Parathyroid adenoma (tissue), 2 donors: ENCODE data around the gene ARHGAP9.

ENCODE experiments used
- H2AFZ ChIP-seq: fragments of 300-600 bp; sonication (generic); one replicate; pipeline ENCODE4 v1.7.0; 2017; ENCODE audit warnings: antibody characterized with exemption, mild to moderate bottlenecking
- H3K27ac ChIP-seq: fragments of 300-600 bp; sonication (generic); one replicate; pipeline ENCODE4 v1.7.0; 2017
- H3K27me3 ChIP-seq: fragments of 300-600 bp; sonication (generic); one replicate; pipeline ENCODE4 v1.7.0; 2017; ENCODE audit warnings: low read length; ENCODE audit not compliant: control insufficient read depth, insufficient read depth
- H3K36me3 ChIP-seq: fragments of 300-600 bp; sonication (generic); one replicate; pipeline ENCODE4 v1.7.0; 2017; ENCODE audit warnings: low read length; ENCODE audit not compliant: control insufficient read depth, insufficient read depth
- H3K4me1 ChIP-seq: fragments of 300-600 bp; sonication (generic); one replicate; pipeline ENCODE4 v1.7.0; 2017; ENCODE audit warnings: control low read depth
- H3K4me2 ChIP-seq: fragments of 300-600 bp; sonication (generic); one replicate; pipeline ENCODE4 v1.7.0; 2017; ENCODE audit warnings: low read length
- H3K4me3 ChIP-seq: fragments of 300-600 bp; sonication (generic); one replicate; pipeline ENCODE4 v1.7.0; 2017; ENCODE audit warnings: low read depth, low read length
- H3K79me2 ChIP-seq: fragments of 300-600 bp; sonication (generic); one replicate; pipeline ENCODE4 v1.7.0; 2017; ENCODE audit warnings: control low read depth
- H3K9ac ChIP-seq: fragments of 300-600 bp; sonication (generic); one replicate; pipeline ENCODE4 v1.7.0; 2017; ENCODE audit warnings: mild to moderate bottlenecking
- H3K9me3 ChIP-seq: fragments of 300-600 bp; sonication (generic); one replicate; pipeline ENCODE4 v1.7.0; 2017; ENCODE audit warnings: low read length; ENCODE audit not compliant: control insufficient read depth
- TF ChIP-seq, protein P1 (sequence below): fragments of 300-600 bp; sonication (generic); IDR thresholded peaks from one replicate; pipeline ENCODE4 v1.7.0; 2017; ENCODE audit warnings: antibody characterized with exemption, mild to moderate bottlenecking
- donor health status: primary hyperparathyroidism.

The ARHGAP9 gene

DNA sequence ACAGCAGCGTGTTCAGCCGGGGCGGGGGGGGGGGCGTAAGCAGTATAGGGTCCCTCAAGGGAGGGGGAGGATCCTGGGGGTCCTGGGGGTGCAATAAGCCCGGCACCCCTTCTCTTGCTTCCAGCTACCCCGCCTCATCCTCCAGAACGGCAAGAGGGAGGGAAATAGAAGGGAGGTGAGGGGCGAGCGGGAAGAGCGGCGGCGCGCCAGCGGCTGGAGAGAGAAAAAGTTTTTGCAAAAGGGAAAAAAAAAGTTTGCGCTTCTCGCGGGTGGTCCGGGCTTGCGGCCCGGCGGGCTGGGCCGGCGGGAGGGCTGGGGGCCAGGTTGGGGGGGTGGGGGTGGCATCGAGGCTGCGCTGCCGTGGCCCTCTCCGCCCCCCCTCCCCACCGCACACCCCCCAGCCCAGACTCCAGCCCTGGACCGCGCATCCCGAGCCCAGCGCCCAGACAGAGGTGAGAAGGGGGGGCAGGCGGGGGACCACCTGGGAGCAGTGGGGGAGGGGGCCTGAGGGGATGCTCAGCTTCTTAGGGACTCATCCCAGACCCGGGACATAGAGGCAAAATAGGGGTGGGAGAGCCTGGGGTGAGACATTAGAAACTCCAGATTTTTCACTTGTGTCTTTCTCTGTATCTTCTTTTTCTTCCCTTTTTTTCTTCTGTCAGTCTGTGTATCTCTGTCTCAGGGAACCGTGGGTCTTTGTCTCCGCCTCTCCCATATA lies 19.8 kb downstream of the ARHGAP9 start, which contains the start of gene GLI1:
TSS of gene GLI1 (plus strand) at position 36 of the 718 bp plus-strand sequence. CDS start 3,907 bp downstream, outside the sequence.
- H3K27ac ChIP-seq, result peak within 1 kb of the TSS; percentile 42
- H3K4me1 ChIP-seq, result peaks cover 20% of the 10 kb centered on the region
- TF ChIP-seq, protein P1, sequence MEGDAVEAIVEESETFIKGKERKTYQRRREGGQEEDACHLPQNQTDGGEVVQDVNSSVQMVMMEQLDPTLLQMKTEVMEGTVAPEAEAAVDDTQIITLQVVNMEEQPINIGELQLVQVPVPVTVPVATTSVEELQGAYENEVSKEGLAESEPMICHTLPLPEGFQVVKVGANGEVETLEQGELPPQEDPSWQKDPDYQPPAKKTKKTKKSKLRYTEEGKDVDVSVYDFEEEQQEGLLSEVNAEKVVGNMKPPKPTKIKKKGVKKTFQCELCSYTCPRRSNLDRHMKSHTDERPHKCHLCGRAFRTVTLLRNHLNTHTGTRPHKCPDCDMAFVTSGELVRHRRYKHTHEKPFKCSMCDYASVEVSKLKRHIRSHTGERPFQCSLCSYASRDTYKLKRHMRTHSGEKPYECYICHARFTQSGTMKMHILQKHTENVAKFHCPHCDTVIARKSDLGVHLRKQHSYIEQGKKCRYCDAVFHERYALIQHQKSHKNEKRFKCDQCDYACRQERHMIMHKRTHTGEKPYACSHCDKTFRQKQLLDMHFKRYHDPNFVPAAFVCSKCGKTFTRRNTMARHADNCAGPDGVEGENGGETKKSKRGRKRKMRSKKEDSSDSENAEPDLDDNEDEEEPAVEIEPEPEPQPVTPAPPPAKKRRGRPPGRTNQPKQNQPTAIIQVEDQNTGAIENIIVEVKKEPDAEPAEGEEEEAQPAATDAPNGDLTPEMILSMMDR, result no peak
- H3K4me2 ChIP-seq, result peak within 1 kb of the TSS; percentile 97
- H3K9me3 ChIP-seq, result no peaks in the 10 kb centered on the region
- H2AFZ ChIP-seq, result peak within 1 kb of the TSS; percentile 97
- H3K79me2 ChIP-seq, result no peaks in the 10 kb centered on the region
- no peaks in the 10 kb centered on the region for H3K36me3 ChIP-seq
- peak within 1 kb of the TSS; percentile 87 for H3K4me3 ChIP-seq
- H3K9ac ChIP-seq, result no peak within 1 kb of the TSS
- H3K27me3 ChIP-seq, result no peaks in the 10 kb centered on the region

DNA sequence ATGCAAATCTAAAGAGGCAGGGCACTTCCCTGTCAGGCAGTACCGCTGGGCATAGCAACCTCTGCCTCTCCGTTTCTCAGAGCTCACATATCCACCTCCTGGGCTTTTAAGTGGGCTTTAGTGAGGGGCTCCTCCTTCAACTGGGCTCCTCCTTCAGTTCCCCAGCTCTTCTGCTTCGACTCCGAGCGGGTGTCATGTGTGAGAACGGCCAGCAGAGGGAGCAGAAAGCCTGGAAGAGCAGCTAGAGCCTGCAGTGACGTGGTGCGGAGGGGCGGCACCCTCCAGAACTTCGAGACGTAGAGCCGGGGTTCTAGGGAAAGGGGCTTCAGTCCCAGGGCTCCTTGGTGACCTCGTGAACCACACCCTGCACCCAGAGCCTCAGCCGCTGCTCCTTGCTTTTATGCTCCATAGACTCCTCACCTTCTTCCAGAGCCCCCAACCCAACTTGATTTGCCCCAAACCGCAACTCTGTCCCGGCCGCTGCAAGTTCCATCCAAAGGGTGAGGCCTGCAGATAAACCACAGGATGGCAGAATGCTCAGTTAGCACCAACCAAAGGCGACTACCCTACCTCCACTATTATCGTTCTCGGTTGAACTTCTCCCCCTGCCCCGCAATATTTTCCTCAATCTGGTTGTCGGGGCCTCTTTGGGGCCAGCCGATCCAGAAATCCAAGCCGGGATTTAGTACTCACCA lies 20.5 kb downstream of the ARHGAP9 start:
- Histone ChIP-seq H3K27me3 (no peaks in the 10 kb centered on the region), H3K9me3 (no peaks in the 10 kb centered on the region), H3K36me3 (no peaks in the 10 kb centered on the region), H3K4me1 (peaks cover 24% of the 10 kb centered on the region), H3K9ac (no peak overlapping the region), H3K4me3 (peak overlapping the region; percentile 87), H2AFZ (peak overlapping the region; percentile 97), H3K79me2 (no peaks in the 10 kb centered on the region), H3K4me2 (peak overlapping the region; percentile 97), H3K27ac (peak overlapping the region; percentile 42)
- TF ChIP-seq, protein P1, result peak; percentile 95

DNA sequence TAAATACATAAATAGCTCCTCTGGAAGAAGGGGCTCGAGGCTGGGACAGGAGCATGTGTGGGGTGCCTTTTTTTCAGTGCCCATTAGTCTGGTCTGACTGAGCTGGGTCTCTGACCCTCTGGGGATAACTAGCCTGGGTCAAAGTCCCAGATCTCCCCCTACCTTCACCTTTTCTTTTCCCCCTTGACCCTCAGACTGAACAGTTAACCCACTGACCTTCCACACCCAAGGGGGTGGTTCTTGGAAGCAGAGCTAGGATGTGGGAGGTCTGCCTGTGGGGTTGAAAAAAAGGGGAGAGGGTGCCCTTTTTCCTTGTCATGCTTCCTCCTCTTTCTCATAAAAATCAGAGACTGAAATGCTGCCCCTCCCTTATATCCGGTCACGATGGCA lies 21.0 kb downstream of the ARHGAP9 start:
- H3K9me3 ChIP-seq, result no peaks in the 10 kb centered on the region
- H3K36me3 ChIP-seq, result no peaks in the 10 kb centered on the region
- H3K27ac ChIP-seq, result peak overlapping the region; percentile 42
- H3K4me2 ChIP-seq, result peak overlapping the region; percentile 97
- H3K4me1 ChIP-seq, result peaks cover 24% of the 10 kb centered on the region
- H3K79me2 ChIP-seq, result no peaks in the 10 kb centered on the region
- H3K27me3 ChIP-seq, result no peaks in the 10 kb centered on the region
- H3K9ac ChIP-seq, result no peak overlapping the region
- TF ChIP-seq, protein P1, result no peak
- peak overlapping the region; percentile 97 for H2AFZ ChIP-seq
- H3K4me3 ChIP-seq, result peak overlapping the region; percentile 87

DNA sequence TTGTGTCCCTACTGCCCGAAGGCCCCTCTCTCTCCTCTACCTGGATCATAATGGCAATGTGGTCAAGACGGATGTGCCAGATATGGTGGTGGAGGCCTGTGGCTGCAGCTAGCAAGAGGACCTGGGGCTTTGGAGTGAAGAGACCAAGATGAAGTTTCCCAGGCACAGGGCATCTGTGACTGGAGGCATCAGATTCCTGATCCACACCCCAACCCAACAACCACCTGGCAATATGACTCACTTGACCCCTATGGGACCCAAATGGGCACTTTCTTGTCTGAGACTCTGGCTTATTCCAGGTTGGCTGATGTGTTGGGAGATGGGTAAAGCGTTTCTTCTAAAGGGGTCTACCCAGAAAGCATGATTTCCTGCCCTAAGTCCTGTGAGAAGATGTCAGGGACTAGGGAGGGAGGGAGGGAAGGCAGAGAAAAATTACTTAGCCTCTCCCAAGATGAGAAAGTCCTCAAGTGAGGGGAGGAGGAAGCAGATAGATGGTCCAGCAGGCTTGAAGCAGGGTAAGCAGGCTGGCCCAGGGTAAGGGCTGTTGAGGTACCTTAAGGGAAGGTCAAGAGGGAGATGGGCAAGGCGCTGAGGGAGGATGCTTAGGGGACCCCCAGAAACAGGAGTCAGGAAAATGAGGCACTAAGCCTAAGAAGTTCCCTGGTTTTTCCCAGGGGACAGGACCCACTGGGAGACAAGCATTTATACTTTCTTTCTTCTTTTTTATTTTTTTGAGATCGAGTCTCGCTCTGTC lies 22.8 kb downstream of the ARHGAP9 start:
- H3K9ac ChIP-seq, result no peak overlapping the region
- H3K4me1 ChIP-seq, result peaks cover 24% of the 10 kb centered on the region
- TF ChIP-seq, protein P1, result no peak
- H2AFZ ChIP-seq, result no peak overlapping the region
- H3K9me3 ChIP-seq, result no peaks in the 10 kb centered on the region
- H3K27ac ChIP-seq, result no peak overlapping the region
- no peaks in the 10 kb centered on the region for H3K79me2 ChIP-seq
- no peaks in the 10 kb centered on the region for H3K27me3 ChIP-seq
- no peak overlapping the region for H3K4me2 ChIP-seq
- H3K36me3 ChIP-seq, result no peaks in the 10 kb centered on the region
- H3K4me3 ChIP-seq, result no peak overlapping the region
